Measurements from ENCODE around the gene LIN28A.

Gene LIN28A

GRCh38 chr1:26395754-26396153 is 14.9 kb upstream of the LIN28A start:
- no peak for ATAC-seq
- TF ChIP-seq ZNF8 (CRISPR knock-in tag; IDR thresholded peaks at IDR 0.05) (no peak), ZFP30 (CRISPR knock-in tag; IDR thresholded peaks at IDR 0.05) (no peak), CSRNP3 (CRISPR knock-in tag; IDR thresholded peaks at IDR 0.05) (no peak), OSR1 (CRISPR knock-in tag; IDR thresholded peaks at IDR 0.05) (no peak), ZNF70 (CRISPR knock-in tag; IDR thresholded peaks at IDR 0.05) (no peak), ISL1 (CRISPR knock-in tag; IDR thresholded peaks at IDR 0.05) (no peak), ARNTL (CRISPR knock-in tag; IDR thresholded peaks at IDR 0.05; ENCODE audit: borderline replicate concordance, low read depth) (no peak), TOX (CRISPR knock-in tag; IDR thresholded peaks at IDR 0.05; ENCODE audit: borderline replicate concordance) (no peak), TSHZ2 (CRISPR knock-in tag; IDR thresholded peaks at IDR 0.05) (no peak), ZFP3 (CRISPR knock-in tag; IDR thresholded peaks at IDR 0.05) (no peak), SNAI2 (CRISPR knock-in tag; IDR thresholded peaks at IDR 0.05) (no peak), RARB (CRISPR knock-in tag; IDR thresholded peaks at IDR 0.05) (no peak), BACH2 (CRISPR knock-in tag; IDR thresholded peaks at IDR 0.05; ENCODE audit: borderline replicate concordance) (no peak), PPARA (CRISPR knock-in tag; IDR thresholded peaks at IDR 0.05; ENCODE audit: borderline replicate concordance) (no peak), TCF4 (CRISPR knock-in tag; IDR thresholded peaks at IDR 0.05; ENCODE audit: borderline replicate concordance) (no peak), CREB5 (CRISPR knock-in tag; IDR thresholded peaks at IDR 0.05; ENCODE audit: low read depth) (no peak), ZC3H10 (CRISPR knock-in tag; IDR thresholded peaks at IDR 0.05) (no peak)

GRCh38 chr1:26399034-26399433 is 11.6 kb upstream of the LIN28A start:
- TF ChIP-seq POU6F1 (CRISPR knock-in tag; IDR thresholded peaks at IDR 0.05; ENCODE audit: borderline replicate concordance, low read depth): no peak
- no peak for TF ChIP-seq ZFP3 (CRISPR knock-in tag; IDR thresholded peaks at IDR 0.05)
- TF ChIP-seq BACH2 (CRISPR knock-in tag; IDR thresholded peaks at IDR 0.05; ENCODE audit: borderline replicate concordance): no peak
- no peak for TF ChIP-seq ZNF565 (CRISPR knock-in tag; conservative IDR thresholded peaks at IDR 0.05; ENCODE audit: low read depth)
- no peak for TF ChIP-seq ZNF70 (CRISPR knock-in tag; IDR thresholded peaks at IDR 0.05)
- no peak for TF ChIP-seq TCF4 (CRISPR knock-in tag; IDR thresholded peaks at IDR 0.05; ENCODE audit: borderline replicate concordance)
- no peak for TF ChIP-seq TSHZ2 (CRISPR knock-in tag; IDR thresholded peaks at IDR 0.05)
- TF ChIP-seq GLIS3 (CRISPR knock-in tag; IDR thresholded peaks at IDR 0.05): no peak
- TF ChIP-seq ARNTL (CRISPR knock-in tag; IDR thresholded peaks at IDR 0.05; ENCODE audit: borderline replicate concordance, low read depth): no peak
- no peak for TF ChIP-seq CREB5 (CRISPR knock-in tag; IDR thresholded peaks at IDR 0.05; ENCODE audit: low read depth)
- TF ChIP-seq TOX (CRISPR knock-in tag; IDR thresholded peaks at IDR 0.05; ENCODE audit: borderline replicate concordance): no peak
- no peak for TF ChIP-seq ZC3H10 (CRISPR knock-in tag; IDR thresholded peaks at IDR 0.05)
- TF ChIP-seq OSR1 (CRISPR knock-in tag; IDR thresholded peaks at IDR 0.05): no peak
- no peak for TF ChIP-seq ISL1 (CRISPR knock-in tag; IDR thresholded peaks at IDR 0.05)
- no peak for ATAC-seq
